K562 (cell line): ENCODE measurements around the gene IGLON5. TPM values are rescaled to one million over a fixed set of nuclear protein-coding genes. Genes with fewer than 3 reads are reported as not detected.

Experiments
- ATAC-seq: fragments of 200-7000 bp; cut with Tn5 transposase; 3 replicates; pipeline ENCODE4 v1.9.1; 2020; ENCODE audit warnings: moderate library complexity
- BruUV-seq: library from RNA; stranded (reverse); fragments of 400-500 nt; replicated peaks from 2 replicates; lab custom pipeline; 2021; lab: Mats Ljungman, UMichigan
- CTCF ChIA-PET: fragments of 300-600 bp; formaldehyde crosslinking; extraction: SDS; loops from one replicate; lab custom pipeline; 2021; ENCODE audit warnings: low intra/inter-chr PET ratio; lab: Yijun Ruan, JAX
- POLR2A ChIA-PET: fragments of 300-600, 350-650 bp; sonication (Branson Sonifier 250); formaldehyde crosslinking; extraction: SDS; loops from one replicate; lab custom pipeline; 2021; ENCODE audit warnings: antibody characterized with exemption, inconsistent platforms; lab: Yijun Ruan, JAX
- DNase-seq, 4 experiments: peaks; one replicate each; pipeline versions ENCODE4 v3.0.0 to v3.0.0-alpha.2; 2011 to 2018; ENCODE audit warnings: low spot score in 3 of 4, mixed read lengths in 3 of 4; ENCODE audit errors: extremely low read depth in 1 of 4
- FAIRE-seq: peaks from 2 replicates; lab custom pipeline; 2011; peaks lifted over from hg19 to GRCh38; lab: Jason Lieb, UNC
- H2AFZ ChIP-seq: 2 replicates; pipeline ENCODE4 v1.6.0; 2011; ENCODE audit warnings: low read depth, low read length, control low read depth, inconsistent platforms
- H3K27ac ChIP-seq: fragments of 200-600 bp; 3 replicates; pipeline ENCODE4 v1.8.0; 2011; ENCODE audit warnings: low read depth, mild to moderate bottlenecking, control low read depth, inconsistent platforms, low read length, moderate library complexity, mixed read lengths; ENCODE audit errors: extremely low read depth
- H3K27me3 ChIP-seq, 2 experiments: fragments of 300-600 bp in 1 of 2; 2 replicates in 1 of 2; 3 replicates in 1 of 2; pipeline versions ENCODE4 v1.6.0 to v1.8.0; 2011; ENCODE audit warnings: inconsistent platforms in 2 of 2, low read length in 2 of 2, mild to moderate bottlenecking in 1 of 2, mixed read lengths in 1 of 2, moderate library complexity in 1 of 2; ENCODE audit not compliant: control insufficient read depth in 2 of 2, insufficient read depth in 2 of 2
- H3K36me3 ChIP-seq: fragments of 300-600 bp; 3 replicates; pipeline ENCODE4 v1.8.0; 2011; ENCODE audit warnings: mild to moderate bottlenecking, low read length, inconsistent platforms; ENCODE audit not compliant: control insufficient read depth, insufficient read depth
- H3K4me1 ChIP-seq, 2 experiments: fragments of 200-600 bp in 1 of 2; replicated peaks in 1 of 2; 2 replicates in 1 of 2; 3 replicates in 1 of 2; pipeline versions ENCODE4 v1.5.1 to v1.8.0; 2011; ENCODE audit warnings: inconsistent platforms in 2 of 2, low read length in 2 of 2, mild to moderate bottlenecking in 1 of 2, mixed read lengths in 1 of 2, moderate library complexity in 1 of 2; ENCODE audit not compliant: control insufficient read depth in 2 of 2, insufficient read depth in 2 of 2
- H3K4me2 ChIP-seq: 2 replicates; pipeline ENCODE4 v1.6.1; 2011; ENCODE audit warnings: low read length, control low read depth, inconsistent platforms, mixed read lengths; ENCODE audit not compliant: insufficient read depth
- H3K4me3 ChIP-seq: fragments of 200-600 bp; sonication (generic), shearing (Covaris generic); 2 replicates; pipeline ENCODE4 v1.5.1; 2016; ENCODE audit warnings: control low read depth, inconsistent platforms
- H3K79me2 ChIP-seq: fragments of 200-600 bp; 3 replicates; pipeline ENCODE4 v1.8.0; 2011; ENCODE audit warnings: low read length, inconsistent platforms; ENCODE audit not compliant: control insufficient read depth, insufficient read depth
- H3K9ac ChIP-seq, 2 experiments: 2 replicates each; pipeline versions ENCODE4 v1.6.0 to v1.6.1; 2011; ENCODE audit warnings: low read depth in 2 of 2, low read length in 2 of 2, control low read depth in 1 of 2, inconsistent platforms in 1 of 2, mild to moderate bottlenecking in 1 of 2, mixed read lengths in 1 of 2; ENCODE audit not compliant: insufficient read depth in 1 of 2
- H3K9me1 ChIP-seq: one replicate; pipeline ENCODE4 v1.6.0; 2011; ENCODE audit warnings: inconsistent platforms, mild to moderate bottlenecking, low read length, moderate library complexity; ENCODE audit not compliant: control insufficient read depth, insufficient read depth
- H3K9me3 ChIP-seq: replicated peaks from 2 replicates; pipeline ENCODE4 v1.5.1; 2011; ENCODE audit warnings: low read depth, low read length, inconsistent platforms; ENCODE audit not compliant: control insufficient read depth, insufficient read depth
- H4K20me1 ChIP-seq: replicated peaks from 2 replicates; pipeline ENCODE4 v1.6.1; 2011; ENCODE audit warnings: low read length, inconsistent platforms, mixed read lengths; ENCODE audit not compliant: control insufficient read depth, insufficient read depth
- CBX3 ChIP-seq, 2 experiments: IDR thresholded peaks; 1 replicate in 1 of 2; 2 replicates in 1 of 2; pipeline ENCODE4 v1.6.1; 2012; ENCODE audit warnings: inconsistent platforms in 2 of 2, low read length in 2 of 2, borderline replicate concordance in 1 of 2, control low read depth in 1 of 2
- MAZ ChIP-seq, 2 experiments: fragments of 450-650 bp in 1 of 2; sonication (generic) in 1 of 2; formaldehyde crosslinking; IDR thresholded peaks in 1 of 2; conservative IDR thresholded peaks in 1 of 2; 2 replicates each; pipeline versions ENCODE4 v1.4.0 to v1.5.0; 2020; ENCODE audit warnings: mild to moderate bottlenecking in 1 of 2, missing genetic modification reagents in 1 of 2
- ZBTB40 ChIP-seq, 2 experiments: fragments of 450-650 bp in 1 of 2; sonication (generic) in 1 of 2; formaldehyde crosslinking in 1 of 2; IDR thresholded peaks; 2 replicates each; pipeline versions ENCODE4 v1.7.1 to v1.9.0; 2016 to 2022; ENCODE audit warnings: inconsistent platforms in 1 of 2, mild to moderate bottlenecking in 1 of 2, missing genetic modification reagents in 1 of 2
- ZC3H4 ChIP-seq: sonication (generic); formaldehyde crosslinking; IDR thresholded peaks from 2 replicates; pipeline ENCODE4 v1.9.0; 2021; ENCODE audit warnings: missing genetic modification reagents, borderline replicate concordance
- ZHX1 ChIP-seq: fragments of 150-350 bp; conservative IDR thresholded peaks from 2 replicates; pipeline ENCODE4 v1.6.1; 2014; ENCODE audit warnings: low read length
- WGBS: fragments of 100-300 bp; shearing (Covaris generic); methylation state at CpG from one replicate; pipeline ENCODE4 v1.1.6; 2016; ENCODE audit warnings: low coverage, mixed read lengths; ENCODE audit not compliant: insufficient coverage; ENCODE audit errors: missing lambda C conversion rate; 5-methylcytosine and 5-hydroxymethylcytosine counted together
- in situ Hi-C: fragments of 300-500 bp; cut with MboI; formaldehyde crosslinking; loops from 4 replicates; pipeline ENCODE4 v1.15.0; 2018; ENCODE audit warnings: inconsistent platforms, mixed read lengths
- intact Hi-C: fragments of 100-400 bp; cut with micrococcal nuclease; formaldehyde crosslinking; loops from 2 replicates; pipeline ENCODE4 v1.14.2; 2022
- polyA plus RNA-seq, 8 experiments: library from polyadenylated mRNA; depleted of rRNA in 4 of 8; stranded (reverse) in 5 of 8; unstranded in 3 of 8; fragments of >200 nt; fragmentation: Nextera tagmentation in 2 of 8; fragmentation: Illumina TruSeq in 1 of 8; extraction: Ambion mirVana in 2 of 8; extraction: Trizol in 1 of 8; gene quantifications; 2 replicates each; pipeline versions ENCODE4 v1.2.1 to v1.2.3, GENCODE V29; 2011 to 2014; ENCODE audit warnings: inconsistent platforms in 1 of 8, missing spikeins in 1 of 8
- total RNA-seq, 7 experiments: library from RNA; depleted of rRNA in 6 of 7; stranded (reverse); fragments of >200 nt in 6 of 7; fragmentation: Illumina TruSeq in 2 of 7; extraction: Trizol in 2 of 7; gene quantifications; 2 replicates each; pipeline versions ENCODE4 v1.2.1 to v1.2.3, GENCODE V29; 2011 to 2021; ENCODE audit warnings: low replicate concordance in 1 of 7

Gene IGLON5
- total and polyA plus RNA-seq, 9 of the 15 experiments (the other 6 are each of a cell fraction or from before 2014, with no cell fraction given): 0.03 to 0.22 (median 0.14) TPM; not detected in 2

- ChIA-PET POLR2A (interaction anchor here (1.2 to 2.1 kb wide), 3 partner anchors 9 to 18 kb away, joined by 3 to 9 read pairs (median 3); partner anchors contain the start of gene C19orf84), CTCF (no interaction called here)
- Histone ChIP-seq H3K4me2 (no peak overlapping the region), H3K79me2 (no peaks in the 10 kb centered on the region), H3K27me3 (no peaks in the 10 kb centered on the region), H3K4me3 (no peak overlapping the region), H3K4me1 (peaks cover 19 to 22% of the 10 kb centered on the region in 2 experiments)
- DNase-seq: no peak
- no peak for FAIRE-seq
- TF ChIP-seq ZHX1: no peak
- no peak for TF ChIP-seq MAZ (CRISPR knock-in tag; conservative IDR thresholded peaks at IDR 0.05 in 1 of 2, IDR thresholded peaks at IDR 0.05 in 1 of 2)
- no peak for TF ChIP-seq ZC3H4
- no peak for TF ChIP-seq CBX3 (IDR thresholded peaks at IDR 0.05; ENCODE audit: borderline replicate concordance in 1 of 2, low read length in 2 of 2)
- TF ChIP-seq ZBTB40 (IDR thresholded peaks at IDR 0.05): peak; percentile 78
- TF ChIP-seq ZBTB40 (CRISPR knock-in tag; IDR thresholded peaks at IDR 0.05): peak; percentile 58
- TF ChIP-seq, all 486 proteins: peak for 1
- H4K20me1 ChIP-seq: no peaks in the 10 kb centered on the region
- H2AFZ ChIP-seq: no peak overlapping the region
- in situ Hi-C loops (no loop called here), intact Hi-C loops (no loop called here)
- no peak overlapping the region for H3K9ac ChIP-seq
- 87% methylated on average over 2 of the region's 2 CpGs for WGBS
- no peaks in the 10 kb centered on the region for H3K9me1 ChIP-seq
- no peaks in the 10 kb centered on the region for H3K36me3 ChIP-seq
- no peak overlapping the region for H3K27ac ChIP-seq
- BruUV-seq: no TSS peak
- H3K9me3 ChIP-seq: 0 out of 2 replicates have a peak, but pooled peaks cover 4% of the 10 kb centered on the region
- no peak for ATAC-seq
Measured at GRCh38 chr19:51377422-51377821, 66.0 kb downstream of the IGLON5 start.
